AG10803 (cell line): ENCODE measurements around the gene PUS1.
"Not testable (repeated sequence)": the region's sequence is repeated elsewhere in the genome, so short reads cannot be mapped to it uniquely, and the experiment has no call there.

Experiments used
- DNase-seq: peaks from one replicate; pipeline ENCODE4 v3.0.0; 2010; ENCODE audit warnings: low read depth
- H3K4me3 ChIP-seq: 2 replicates; pipeline ENCODE4 v1.5.1; 2011; ENCODE audit warnings: mild to moderate bottlenecking, low read length, control low read depth
- CTCF ChIP-seq: conservative IDR thresholded peaks from 2 replicates; pipeline ENCODE4 v1.5.1; 2011; ENCODE audit warnings: mild to moderate bottlenecking, low read length, control low read depth, inconsistent platforms

The PUS1 gene

DNA sequence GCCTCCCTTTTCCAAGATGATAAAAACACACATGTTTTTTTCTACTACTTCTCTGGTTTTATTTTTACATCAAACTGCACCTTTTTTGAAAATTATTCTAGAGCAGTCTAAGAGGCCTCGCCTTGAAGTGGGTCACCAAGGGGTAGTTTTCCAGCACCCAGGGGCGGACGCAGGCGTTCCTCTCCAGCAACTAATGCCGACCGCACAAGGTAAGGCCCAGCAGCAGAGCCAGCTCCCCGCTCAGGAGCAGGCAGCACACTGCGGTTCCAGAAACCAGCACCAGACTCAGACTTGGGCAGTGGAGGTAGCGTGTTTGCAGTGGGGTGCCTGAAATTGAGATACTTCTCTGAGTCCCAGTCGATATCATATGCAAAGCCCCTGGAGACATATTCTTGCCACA, 52.3 kb downstream of the PUS1 start:
- TF ChIP-seq CTCF = no peak
- no peak for DNase-seq
- H3K4me3 ChIP-seq = no peak overlapping the region

DNA sequence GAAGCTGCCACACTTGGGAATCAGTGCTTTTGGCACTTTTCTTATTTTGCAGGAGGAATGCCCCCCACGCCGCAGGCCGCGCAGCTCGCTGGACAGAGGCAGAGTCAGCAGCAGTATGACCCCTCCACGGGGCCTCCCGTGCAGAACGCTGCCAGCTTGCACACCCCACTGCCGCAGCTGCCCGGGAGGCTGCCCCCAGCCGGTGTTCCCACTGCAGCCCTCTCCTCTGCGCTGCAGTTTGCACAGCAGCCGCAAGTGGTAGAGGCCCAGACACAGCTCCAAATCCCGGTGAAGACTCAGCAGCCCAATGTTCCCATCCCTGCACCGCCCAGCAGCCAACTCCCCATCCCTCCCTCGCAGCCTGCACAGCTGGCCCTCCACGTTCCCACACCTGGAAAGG, 53.0 kb downstream of the PUS1 start:
- DNase-seq = no peak
- H3K4me3 ChIP-seq = no peak overlapping the region
- no peak for TF ChIP-seq CTCF

- H3K4me3 ChIP-seq = no peak overlapping the region
- TF ChIP-seq CTCF = no peak
- no peak for DNase-seq
Measured at GRCh38 chr12:131983026-131983425, 54.0 kb downstream of the PUS1 start.

DNA sequence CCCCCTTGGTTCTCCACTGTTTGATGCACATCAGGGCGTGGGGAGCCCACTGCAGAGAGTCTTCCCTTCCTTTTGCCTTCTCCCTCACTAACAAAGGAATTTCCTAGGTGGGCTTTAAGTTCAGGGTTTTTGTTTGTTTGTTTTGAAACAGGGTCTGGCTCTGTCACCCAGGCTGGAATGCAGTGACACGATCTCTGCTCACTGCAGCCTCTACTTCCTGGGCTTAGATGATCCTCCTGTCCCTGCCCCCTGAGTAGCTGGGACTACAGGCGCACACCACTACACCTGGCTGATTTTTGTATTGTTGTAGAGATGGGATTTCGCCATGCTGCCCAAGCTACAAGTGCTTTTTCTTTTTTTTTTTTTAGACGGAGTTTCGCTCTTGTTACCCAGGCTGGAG, 54.5 kb downstream of the PUS1 start:
- no peak overlapping the region for H3K4me3 ChIP-seq
- DNase-seq = no peak
- no peak for TF ChIP-seq CTCF

DNA sequence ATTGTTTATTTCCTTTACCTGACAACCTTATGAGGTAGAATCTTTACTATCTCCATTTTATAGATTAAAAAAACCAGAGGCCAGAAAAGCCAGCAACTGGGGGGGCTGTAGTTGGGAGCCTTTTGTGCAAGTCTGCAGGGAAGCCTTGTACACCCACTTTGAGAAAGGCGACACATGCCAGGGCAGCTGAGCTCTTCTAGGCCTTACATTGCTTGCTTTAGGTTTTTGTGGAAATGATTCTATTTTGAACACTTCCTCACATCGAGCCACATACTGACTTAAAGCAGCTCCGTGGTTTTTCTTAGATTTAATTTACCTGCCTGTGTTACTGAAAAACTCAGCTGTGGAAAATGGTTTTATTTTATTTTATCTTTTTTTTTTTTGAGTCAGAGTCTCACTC, 55.3 kb downstream of the PUS1 start:
- H3K4me3 ChIP-seq = no peak overlapping the region
- no peak for TF ChIP-seq CTCF
- DNase-seq = no peak

GRCh38 chr12:131985510-131985875, 56.4 kb downstream of the PUS1 start:
- not testable (repeated sequence) for H3K4me3 ChIP-seq, DNase-seq

DNA sequence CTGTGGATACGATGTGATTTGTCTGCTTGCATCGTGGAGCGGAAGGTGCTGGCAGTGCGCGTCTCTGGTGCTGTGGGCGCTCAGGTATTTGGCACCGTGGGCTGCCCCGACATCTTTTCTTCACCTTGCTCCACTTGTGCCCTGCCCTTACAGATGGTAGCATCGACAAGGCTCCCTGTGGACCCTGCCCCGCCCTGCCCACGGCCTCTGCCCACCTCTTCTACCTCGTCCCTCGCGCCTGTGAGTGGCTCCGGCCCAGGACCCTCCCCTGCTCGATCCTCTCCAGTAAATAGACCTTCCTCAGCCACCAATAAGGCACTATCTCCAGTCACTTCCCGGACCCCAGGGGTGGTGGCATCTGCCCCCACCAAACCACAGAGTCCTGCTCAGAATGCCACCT, 57.3 kb downstream of the PUS1 start:
- no peak overlapping the region for H3K4me3 ChIP-seq
- no peak for TF ChIP-seq CTCF
- DNase-seq = no peak

DNA sequence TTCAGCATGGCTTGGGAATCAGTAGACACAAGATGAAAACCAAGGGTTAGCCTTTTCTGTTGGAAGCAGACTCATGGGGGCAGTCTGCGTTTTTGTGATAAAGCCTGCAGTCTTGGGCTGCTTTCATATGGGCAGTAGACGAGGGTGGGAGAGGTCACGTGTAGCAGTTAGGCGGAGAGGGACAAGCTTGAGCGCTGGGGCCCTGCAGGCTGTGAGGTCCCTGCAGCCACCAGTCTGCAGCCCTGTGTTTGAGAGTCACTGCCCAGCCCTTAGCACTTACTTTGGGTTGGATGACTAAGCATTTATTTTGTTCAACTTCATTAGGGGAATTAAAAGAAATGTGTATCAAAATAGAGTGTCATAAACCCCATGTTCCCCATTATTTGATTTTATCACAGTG, 57.8 kb downstream of the PUS1 start:
- no peak overlapping the region for H3K4me3 ChIP-seq
- no peak for TF ChIP-seq CTCF
- no peak for DNase-seq
